ENCODE results near the gene NOXO1. TPM values are rescaled to one million over a fixed set of nuclear protein-coding genes. Genes with fewer than 3 reads are reported as not detected.

Gene NOXO1
- total RNA-seq, 2 experiments from 2014 or later: 0.31 TPM; not detected in 1

- Mint-ChIP-seq H3K36me3 (ENCODE audit: low read depth) (peaks cover 10% of the 10 kb centered on the region), H3K4me1 (ENCODE audit: low read depth) (peaks cover 23% of the 10 kb centered on the region), H3K27me3 (peaks cover 18% of the 10 kb centered on the region), H3K9me3 (no peaks in the 10 kb centered on the region), H3K4me3 (no peak overlapping the region), H3K27ac (no peak overlapping the region)
- intact Hi-C loops (cut with micrococcal nuclease): no loop called here
- no peak for TF ChIP-seq CTCF (IDR thresholded peaks at IDR 0.05)
- POLR2A ChIA-PET: interaction anchor here (0.6 to 29.2 kb wide), 7 partner anchors 10 to 162 kb away, joined by 3 to 505 read pairs (median 4); partner anchors contain the start of genes NDUFB10, RNF151, RPS2 and TBL3
- DNase-seq: no peak
- no peak for ATAC-seq
- CTCF ChIA-PET: interaction anchor here (1.1 to 3.2 kb wide), 2 partner anchors 11 to 21 kb away, joined by 3 to 34 read pairs; partner anchors contain the start of gene TBL3
These were observed 11.5 kb upstream of the NOXO1 start for GRCh38 chr16:1992704-1993317.

GRCh38 chr16:1991948-1992703 lies 10.9 kb upstream of the NOXO1 start:
- Mint-ChIP-seq H3K36me3 (ENCODE audit: low read depth) (peaks cover 7% of the 10 kb centered on the region), H3K4me1 (ENCODE audit: low read depth) (peaks cover 20% of the 10 kb centered on the region), H3K27me3 (peaks cover 18% of the 10 kb centered on the region), H3K4me3 (peak overlapping the region; percentile 71), H3K9me3 (no peaks in the 10 kb centered on the region), H3K27ac (peak overlapping the region; percentile 34)
- CTCF ChIA-PET: interaction anchor here (1.1 to 3.2 kb wide), 2 partner anchors 12 to 20 kb away, joined by 3 to 34 read pairs; partner anchors contain the start of gene TBL3
- DNase-seq (peak; percentile 98), ATAC-seq (peak; percentile 82)
- TF ChIP-seq CTCF (IDR thresholded peaks at IDR 0.05): no peak
- intact Hi-C loops (cut with micrococcal nuclease): no loop called here
- POLR2A ChIA-PET: interaction anchor here (0.6 to 29.2 kb wide), 9 partner anchors 11 to 163 kb away, joined by 3 to 505 read pairs (median 4); partner anchors contain the start of genes NDUFB10, RNF151, RPS2 and TBL3

GRCh38 chr16:1991588-1991947 lies 10.3 kb upstream of the NOXO1 start:
- H3K9me3 Mint-ChIP-seq: no peaks in the 10 kb centered on the region
- ChIA-PET CTCF (interaction anchor here (1.1 to 3.2 kb wide), 2 partner anchors 12 to 20 kb away, joined by 3 to 34 read pairs; partner anchors contain the start of gene TBL3), POLR2A (interaction anchor here (0.9 to 29.2 kb wide), 4 partner anchors 13 to 224 kb away, joined by 3 to 505 read pairs (median 36); partner anchors contain the start of genes NDUFB10, PGP, RNF151 and RPS2)
- intact Hi-C loops (cut with micrococcal nuclease): no loop called here
- peaks cover 16% of the 10 kb centered on the region for H3K4me1 Mint-ChIP-seq (ENCODE audit: low read depth)
- peak overlapping the region; percentile 71 for H3K4me3 Mint-ChIP-seq
- peak overlapping the region; percentile 76 for H3K27ac Mint-ChIP-seq
- ATAC-seq: no peak
- peaks cover 10% of the 10 kb centered on the region for H3K36me3 Mint-ChIP-seq (ENCODE audit: low read depth)
- H3K27me3 Mint-ChIP-seq: peaks cover 18% of the 10 kb centered on the region
- no peak for TF ChIP-seq CTCF (IDR thresholded peaks at IDR 0.05)
- DNase-seq: peak; percentile 33

- peak; percentile 46 for ATAC-seq
- DNase-seq: peak; percentile 87
- Mint-ChIP-seq H3K4me3 (peak overlapping the region; percentile 71), H3K27ac (peak overlapping the region; percentile 76), H3K27me3 (peaks cover 18% of the 10 kb centered on the region), H3K36me3 (ENCODE audit: low read depth) (peaks cover 14% of the 10 kb centered on the region), H3K9me3 (no peaks in the 10 kb centered on the region), H3K4me1 (ENCODE audit: low read depth) (peaks cover 14% of the 10 kb centered on the region)
- ChIA-PET CTCF (interaction anchor here (3.2 kb wide), 1 partner anchor 13 kb away, joined by 34 read pairs; no protein-coding TSS in a partner anchor), POLR2A (interaction anchor here (0.6 to 29.2 kb wide), 9 partner anchors 10 to 224 kb away, joined by 3 to 505 read pairs (median 4); partner anchors contain the start of genes NDUFB10, NOXO1, PGP and RNF151)
- no peak for TF ChIP-seq CTCF (IDR thresholded peaks at IDR 0.05)
- intact Hi-C loops (cut with micrococcal nuclease): no loop called here
These were observed 9.9 kb upstream of the NOXO1 start for GRCh38 chr16:1991135-1991551.

Measured in activated CD8-positive, alpha-beta T cell treated with anti-CD3 and anti-CD28 coated beads for 36 hours (primary cell).